ENCODE data around the gene DHX40. TPM values are rescaled to one million over a fixed set of nuclear protein-coding genes. Genes with fewer than 3 reads are reported as not detected.
"Not testable (repeated sequence)": the region's sequence is repeated elsewhere in the genome, so short reads cannot be mapped to it uniquely, and the experiment has no call there.

DHX40 gene
- 10 to 100 TPM; 15.0 to 16.5 TPM for total RNA-seq
- long read RNA-seq, transcript DHX40-201 (18 exons, 3,660 nt), result major isoform, 14 of 25 reads
- long read RNA-seq, partial matches to known transcripts, result 1 of 25 reads
- long read RNA-seq, other reads (novel, unspliced or antisense), result 10 of 25 reads

GRCh38 chr17:59565171-59565958, at the start of gene DHX40:
DHX40 (plus strand) TSS chr17:59565610; CDS start chr17:59565672, 62 bp downstream.
- intact Hi-C loops (cut with DNase I), result loop anchor here in 1 of 2 donors (5.0 to 10.0 kb wide), 2 partner anchors 52 to 251 kb away; partner anchors contain the start of gene CLTC
- peak; percentile 97 for DNase-seq
- peak; percentile 99 for ATAC-seq

GRCh38 chr17:59516451-59516850, 49.0 kb upstream of the DHX40 start:
- DNase-seq, result no peak
- no peak for ATAC-seq
- intact Hi-C loops (cut with DNase I), result no loop called here

DNA sequence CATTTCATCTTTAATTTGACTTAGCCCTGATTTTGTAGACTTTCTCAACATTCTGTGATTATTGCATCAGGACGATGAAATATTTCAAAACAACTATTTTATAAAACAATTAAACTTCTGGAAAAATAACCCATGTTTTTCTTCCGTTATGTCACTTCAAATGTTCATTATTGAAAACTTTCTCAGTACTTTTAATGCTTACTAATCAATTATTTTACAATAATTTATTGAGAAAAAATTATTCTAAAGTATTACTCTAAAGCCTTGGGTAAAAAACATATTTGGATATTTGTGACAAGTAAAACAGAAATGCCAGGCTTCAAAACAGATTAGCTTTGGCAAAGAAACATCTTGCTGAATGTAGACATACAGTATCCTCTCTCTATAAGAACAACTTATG, 46.3 kb upstream of the DHX40 start:
- intact Hi-C loops (cut with DNase I), result no loop called here
- ATAC-seq (no peak), DNase-seq (no peak)

DNA sequence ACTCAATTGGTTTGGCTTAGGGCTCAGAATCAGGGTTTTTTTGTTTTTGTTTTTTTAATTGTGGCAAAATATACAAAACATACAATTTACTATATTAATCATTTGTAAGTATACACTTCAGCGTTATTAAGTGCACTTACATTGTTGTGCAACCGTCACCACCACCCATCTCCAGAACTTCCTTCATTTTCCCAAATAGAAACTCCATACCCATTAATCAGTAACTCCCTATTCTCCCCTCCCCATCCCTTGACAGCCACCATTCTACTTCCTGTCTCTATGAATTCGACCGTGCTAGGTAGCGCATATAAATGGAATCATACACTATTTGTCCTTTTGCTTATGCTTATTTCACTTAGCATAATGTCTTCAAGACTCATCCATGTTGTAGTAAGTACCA, 45.2 kb upstream of the DHX40 start:
- intact Hi-C loops (cut with DNase I), result no loop called here
- no peak for DNase-seq
- ATAC-seq, result no peak

DNA sequence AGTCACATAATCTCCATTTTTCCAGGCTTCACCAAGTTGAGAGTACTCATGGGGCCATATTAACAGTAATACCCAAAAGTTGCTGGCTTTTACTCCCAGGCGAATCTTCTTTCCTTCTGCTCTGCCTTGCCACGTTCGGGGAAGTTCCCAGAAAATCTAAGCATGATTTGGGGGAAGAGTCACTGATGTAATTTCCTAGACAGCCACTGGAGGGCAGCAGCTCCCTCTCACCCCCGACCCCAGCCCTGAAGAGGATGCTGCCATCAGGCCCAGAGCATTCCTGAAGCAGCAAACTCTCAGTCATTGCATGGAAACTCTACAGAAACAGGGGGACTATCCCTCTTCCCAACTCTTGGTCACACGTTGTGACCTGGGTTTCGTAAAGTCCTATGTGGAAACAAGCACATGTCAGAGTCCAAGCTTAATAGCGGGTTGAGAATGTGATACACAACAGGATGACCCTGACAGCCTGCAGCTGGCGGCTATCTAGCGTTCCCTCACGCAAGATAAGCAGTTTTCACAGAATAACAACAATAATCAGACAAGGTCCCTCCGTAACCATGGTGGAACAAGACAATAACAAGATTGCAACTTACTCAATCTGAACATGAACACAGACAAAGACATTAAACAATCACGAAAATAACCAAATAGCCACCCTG, 43.8 kb upstream of the DHX40 start:
- intact Hi-C loops (cut with DNase I), result no loop called here
- peak; percentile 50 for DNase-seq

DNA sequence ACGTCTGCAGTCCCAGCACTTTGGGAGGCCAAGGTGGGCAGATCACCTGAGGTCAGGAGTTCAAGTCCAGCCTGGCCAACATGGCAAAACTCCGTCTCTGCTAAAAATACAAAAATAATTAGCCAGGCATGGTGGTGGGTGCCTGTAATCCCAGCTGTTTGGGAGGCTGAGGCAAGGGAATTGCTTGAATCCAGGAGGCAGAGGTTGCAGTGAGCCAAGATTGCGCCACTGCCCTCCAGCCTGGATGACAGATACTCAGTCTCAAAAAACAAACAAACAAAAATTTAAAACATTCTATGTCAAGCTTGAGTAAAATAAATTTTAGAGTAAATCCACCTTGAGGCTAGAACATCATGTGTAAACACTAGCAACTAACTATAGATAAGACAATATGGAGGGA, 40.5 kb upstream of the DHX40 start:
- intact Hi-C loops (cut with DNase I); DNase-seq; ATAC-seq: not testable (repeated sequence)

More for the DNA sequence above, 43.8 kb upstream of the DHX40 start:
- ATAC-seq, result peak; percentile 63 to 83

- ATAC-seq (no peak), DNase-seq (no peak)
- intact Hi-C loops (cut with DNase I), result no loop called here
Measured at GRCh38 chr17:59525668-59526067, 39.7 kb upstream of the DHX40 start.

GRCh38 chr17:59526451-59526850, 39.0 kb upstream of the DHX40 start:
- ATAC-seq (no peak), DNase-seq (no peak)
- intact Hi-C loops (cut with DNase I), result no loop called here

GRCh38 chr17:59527325-59527917, 38.0 kb upstream of the DHX40 start:
- ATAC-seq, result no peak
- intact Hi-C loops (cut with DNase I), result no loop called here

DNA sequence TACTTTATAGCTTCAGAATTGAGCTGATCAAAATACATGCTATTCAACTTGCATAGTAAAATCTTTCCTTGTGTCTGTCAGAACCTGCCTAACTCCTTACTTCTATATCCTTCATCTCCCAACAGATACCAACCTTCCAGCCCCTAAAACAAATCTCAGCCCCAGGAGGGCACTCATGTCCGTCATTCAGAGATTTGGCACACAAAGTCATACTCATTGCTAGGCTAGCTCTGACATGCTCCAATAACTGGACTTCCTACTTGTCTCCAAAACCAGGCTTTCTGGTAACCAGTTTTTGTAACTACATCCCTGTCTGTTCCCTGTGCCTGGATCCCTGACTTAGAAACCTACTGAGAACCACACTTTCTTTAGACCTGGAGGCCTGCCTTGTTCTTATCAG, 37.5 kb upstream of the DHX40 start:
- DNase-seq, result no peak
- intact Hi-C loops (cut with DNase I), result no loop called here
- ATAC-seq, result no peak

More at GRCh38 chr17:59527325-59527917, 38.0 kb upstream of the DHX40 start:
- DNase-seq, result no peak

GRCh38 chr17:59530531-59530930, 34.9 kb upstream of the DHX40 start:
- intact Hi-C loops (cut with DNase I), result no loop called here
- DNase-seq (no peak), ATAC-seq (no peak)

GRCh38 chr17:59533694-59534093, 31.7 kb upstream of the DHX40 start:
- no peak for DNase-seq
- intact Hi-C loops (cut with DNase I), result no loop called here
- ATAC-seq, result no peak

GRCh38 chr17:59534583-59534982, 30.8 kb upstream of the DHX40 start:
- intact Hi-C loops (cut with DNase I), result no loop called here
- DNase-seq (no peak), ATAC-seq (no peak)

GRCh38 chr17:59538195-59538909, 27.1 kb upstream of the DHX40 start:
- intact Hi-C loops (cut with DNase I), result no loop called here
- ATAC-seq, result no peak
- no peak for DNase-seq

DNA sequence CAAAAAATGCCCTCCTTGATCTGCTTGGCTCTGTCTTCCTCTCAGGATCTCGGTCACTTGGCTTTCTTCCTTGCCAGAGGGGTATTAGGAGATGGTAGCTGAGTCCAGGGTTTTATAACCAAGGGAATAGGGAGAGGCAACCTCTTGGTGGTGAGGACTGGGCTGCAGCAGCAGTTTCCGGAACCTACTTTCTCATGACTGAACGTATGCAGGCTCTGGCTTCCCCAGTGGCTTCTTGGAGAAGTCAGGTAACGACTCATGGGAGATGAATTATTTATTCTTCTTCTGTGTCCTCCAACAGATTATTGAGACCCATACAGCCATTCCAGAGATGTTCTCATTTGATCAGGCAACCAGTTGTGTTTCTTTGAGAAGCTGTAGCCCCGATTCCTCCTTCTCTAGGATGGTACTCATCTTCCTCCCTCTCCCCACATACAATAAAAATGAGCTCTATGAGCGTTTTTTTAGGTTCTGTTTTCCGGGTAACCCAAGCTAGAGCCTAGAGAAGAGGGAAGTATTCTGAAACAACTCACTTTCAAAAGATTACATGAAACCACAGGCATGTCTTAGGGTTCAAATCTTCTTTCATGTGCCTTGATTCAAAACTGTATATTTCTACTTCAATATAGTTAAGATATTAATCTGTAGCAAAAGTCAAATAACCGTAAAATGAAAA, 22.3 kb upstream of the DHX40 start:
- DNase-seq (no peak), ATAC-seq (no peak)
- intact Hi-C loops (cut with DNase I), result no loop called here

GRCh38 chr17:59545942-59546341, 19.5 kb upstream of the DHX40 start:
- intact Hi-C loops (cut with DNase I), result no loop called here
- ATAC-seq (no peak), DNase-seq (no peak)

- ATAC-seq (no peak), DNase-seq (no peak)
- intact Hi-C loops (cut with DNase I), result no loop called here
Measured at GRCh38 chr17:59547131-59547915, 18.1 kb upstream of the DHX40 start.

DNA sequence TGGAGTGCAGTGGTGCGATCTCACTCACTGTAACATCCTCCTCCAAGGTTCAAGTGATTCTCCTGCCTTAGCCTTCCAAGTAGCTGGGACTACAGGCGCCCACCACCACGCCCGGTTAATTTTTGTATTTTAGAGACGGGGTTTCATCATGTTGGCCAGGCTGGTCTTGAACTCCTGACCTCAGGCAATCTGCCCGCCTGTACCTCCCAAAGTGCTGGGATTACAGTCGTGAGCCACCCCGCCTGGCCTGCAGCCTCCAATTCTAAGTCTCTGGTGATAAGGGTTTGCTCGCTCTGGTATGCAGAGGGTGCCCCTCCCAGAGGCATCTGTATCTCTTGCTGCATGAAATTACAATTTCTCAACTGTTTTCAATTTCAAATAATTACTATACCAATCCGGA, 16.4 kb upstream of the DHX40 start:
- ATAC-seq; DNase-seq; intact Hi-C loops (cut with DNase I): not testable (repeated sequence)

Measured in left cardiac atrium (tissue), 4 donors.